NCI-H526 treated with DMSO at 0.1 percent for 48 hours (cell line): ENCODE results near the gene MEA1.
"Not testable (repeated sequence)": the region's sequence is repeated elsewhere in the genome, so short reads cannot be mapped to it uniquely, and the experiment has no call there.

ENCODE experiments used
- DNase-seq: peaks from one replicate; lab custom pipeline; 2025; lab: John Stamatoyannopoulos, UW

The MEA1 gene

GRCh38 chr6:43013843-43014433, at the start of gene MEA1, which contains the start of gene KLHDC3:
Gene MEA1 (minus strand): TSS chr6:43013946. CDS start chr6:43013813, 133 bp downstream.
Gene KLHDC3 (plus strand): TSS chr6:43014249. CDS start chr6:43017193, 2,944 bp downstream.
- peak; percentile 99 for DNase-seq

GRCh38 chr6:43062818-43063217, 49.1 kb upstream of the MEA1 start:
- no peak for DNase-seq

GRCh38 chr6:43061861-43062260, 48.1 kb upstream of the MEA1 start:
- no peak for DNase-seq

GRCh38 chr6:43060755-43061633, 47.2 kb upstream of the MEA1 start:
- DNase-seq = no peak

- no peak for DNase-seq
These were observed 46.4 kb upstream of the MEA1 start for GRCh38 chr6:43060034-43060754.

- peak; percentile 98 for DNase-seq
These were observed 45.7 kb upstream of the MEA1 start, which contains the start of the genes KLC4 and MRPL2 for GRCh38 chr6:43059168-43060033. Gene KLC4 (plus strand): TSS chr6:43059631. CDS start chr6:43061336, 1,705 bp downstream. Gene MRPL2 (minus strand): TSS chr6:43059434. CDS start chr6:43059381, 53 bp downstream.

GRCh38 chr6:43058531-43058930, 44.8 kb upstream of the MEA1 start:
- DNase-seq = no peak

GRCh38 chr6:43055966-43056365, 42.2 kb upstream of the MEA1 start:
- no peak for DNase-seq

- DNase-seq = no peak
These were observed 40.6 kb upstream of the MEA1 start for GRCh38 chr6:43054206-43054943.

- peak; percentile 83 for DNase-seq
These were observed 39.9 kb upstream of the MEA1 start, which contains the start of gene CUL7 for GRCh38 chr6:43053545-43054205. Gene CUL7 (minus strand): TSS chr6:43053851. CDS start chr6:43052788, 1,063 bp downstream.

GRCh38 chr6:43052842-43053544, 39.2 kb upstream of the MEA1 start:
- DNase-seq = no peak

- no peak for DNase-seq
These were observed 38.6 kb upstream of the MEA1 start for GRCh38 chr6:43052225-43052841.

- DNase-seq = no peak
These were observed 37.2 kb upstream of the MEA1 start for GRCh38 chr6:43050981-43051380.

- DNase-seq = no peak
These were observed 34.3 kb upstream of the MEA1 start for GRCh38 chr6:43047998-43048397.

- no peak for DNase-seq
These were observed 31.7 kb upstream of the MEA1 start for GRCh38 chr6:43045371-43045930.

GRCh38 chr6:43043310-43043709, 29.6 kb upstream of the MEA1 start:
- DNase-seq = no peak

GRCh38 chr6:43041475-43041874, 27.7 kb upstream of the MEA1 start:
- DNase-seq = not testable (repeated sequence)

- no peak for DNase-seq
These were observed 27.0 kb upstream of the MEA1 start for GRCh38 chr6:43040542-43041257.
